HTERT RPE-1 (cell line): ENCODE data around the gene NYAP1.
"Not testable (repeated sequence)": the region's sequence is repeated elsewhere in the genome, so short reads cannot be mapped to it uniquely, and the experiment has no call there.

Source experiments
- in situ Hi-C: fragments of 300-500 bp; cut with MboI; formaldehyde crosslinking; loops from 4 replicates; pipeline ENCODE4 v1.14.3; 2020; ENCODE audit warnings: low sequenced_read_pairs

NYAP1 gene

DNA sequence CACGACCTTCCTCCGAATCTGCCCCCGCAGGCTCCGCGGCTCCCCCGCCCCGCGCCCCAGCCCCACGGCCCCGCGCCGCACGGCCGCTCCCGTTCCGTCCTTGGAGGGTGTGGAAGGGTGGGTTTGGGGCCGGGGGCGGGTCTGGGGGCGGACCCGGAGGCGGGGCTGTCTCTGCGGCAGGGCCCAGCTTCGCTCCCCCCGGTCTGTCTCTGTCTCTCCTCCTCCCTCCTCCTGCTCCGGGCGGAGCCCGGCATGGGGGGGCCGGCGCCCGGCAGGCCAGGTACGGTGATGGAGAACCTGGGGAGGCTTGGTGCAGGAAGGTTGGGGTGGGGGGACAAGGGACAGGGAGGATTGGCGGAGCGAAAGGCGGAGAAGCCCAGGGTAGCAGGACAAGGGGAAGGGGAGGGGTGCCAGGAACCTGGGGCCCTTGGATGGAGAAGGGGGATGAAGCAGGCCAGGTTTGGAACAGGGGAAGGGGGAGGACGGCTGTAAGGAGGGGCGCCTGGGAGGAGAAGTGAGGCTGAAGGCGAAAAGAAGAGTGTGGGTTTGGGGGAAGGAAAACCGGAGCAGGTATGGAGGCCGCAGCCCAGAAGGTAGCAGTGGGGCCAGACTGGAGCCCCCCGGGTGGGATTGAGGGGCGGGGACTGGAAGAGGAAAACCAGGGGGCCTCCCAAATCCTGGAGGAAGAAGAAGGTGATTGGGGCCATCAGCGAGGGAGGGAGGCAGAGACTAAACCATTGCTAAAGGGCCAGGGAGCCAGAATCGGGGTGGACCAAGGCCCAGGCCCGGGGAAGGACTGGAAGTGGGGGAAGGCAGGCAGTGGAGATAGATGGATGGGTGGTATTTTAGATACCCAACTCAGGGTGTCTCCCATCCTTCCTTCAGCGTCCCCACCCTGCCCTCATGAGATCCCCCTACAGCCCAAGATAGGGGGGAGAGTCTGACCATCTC lies at the start of gene NYAP1:
Gene NYAP1, plus strand, starts transcription at position 206 of the 951 bp plus-strand sequence. CDS start 1,385 bp downstream, outside the sequence.
- in situ Hi-C loops = no loop called here

DNA sequence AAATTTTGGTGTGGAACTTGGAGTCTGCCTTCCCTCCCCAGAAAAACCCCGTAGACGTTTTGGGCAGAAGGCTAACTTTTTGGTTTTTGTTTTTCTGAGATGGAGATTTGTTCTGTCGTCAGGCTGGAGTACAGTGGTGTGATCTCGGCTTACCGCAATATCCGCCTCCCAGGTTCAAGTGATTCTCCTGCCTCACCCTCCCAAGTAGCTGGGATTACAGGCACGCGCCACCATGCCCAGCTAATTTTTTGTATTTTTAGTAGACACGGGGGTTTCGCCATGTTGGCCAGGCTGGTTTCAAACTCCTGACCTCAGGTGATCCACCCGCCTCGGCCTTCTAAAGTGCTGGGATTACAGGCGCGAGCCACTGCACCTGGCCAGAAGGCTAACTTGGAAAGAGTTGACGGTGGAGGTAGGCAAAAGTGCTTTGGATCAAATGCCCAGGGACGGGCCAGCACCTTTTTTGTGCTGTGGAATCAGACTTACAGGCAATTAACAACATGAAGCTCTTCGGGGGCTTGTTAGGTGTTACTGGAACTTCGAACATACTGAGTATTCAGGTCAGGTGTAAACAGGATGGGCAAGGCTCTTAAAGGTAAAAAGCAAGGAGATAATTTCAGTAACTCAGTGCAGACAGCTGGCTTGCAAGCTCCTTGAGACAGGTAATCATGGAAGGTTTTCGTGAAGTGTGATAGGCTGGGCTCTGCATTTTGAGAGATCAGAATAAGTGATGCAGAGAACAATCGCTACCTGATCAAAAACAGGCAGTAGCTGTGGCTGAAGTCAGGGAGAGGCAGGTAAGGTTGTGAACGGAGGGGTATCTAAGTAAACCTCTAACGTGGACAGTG lies 49.2 kb upstream of the NYAP1 start:
- in situ Hi-C loops = no loop called here

DNA sequence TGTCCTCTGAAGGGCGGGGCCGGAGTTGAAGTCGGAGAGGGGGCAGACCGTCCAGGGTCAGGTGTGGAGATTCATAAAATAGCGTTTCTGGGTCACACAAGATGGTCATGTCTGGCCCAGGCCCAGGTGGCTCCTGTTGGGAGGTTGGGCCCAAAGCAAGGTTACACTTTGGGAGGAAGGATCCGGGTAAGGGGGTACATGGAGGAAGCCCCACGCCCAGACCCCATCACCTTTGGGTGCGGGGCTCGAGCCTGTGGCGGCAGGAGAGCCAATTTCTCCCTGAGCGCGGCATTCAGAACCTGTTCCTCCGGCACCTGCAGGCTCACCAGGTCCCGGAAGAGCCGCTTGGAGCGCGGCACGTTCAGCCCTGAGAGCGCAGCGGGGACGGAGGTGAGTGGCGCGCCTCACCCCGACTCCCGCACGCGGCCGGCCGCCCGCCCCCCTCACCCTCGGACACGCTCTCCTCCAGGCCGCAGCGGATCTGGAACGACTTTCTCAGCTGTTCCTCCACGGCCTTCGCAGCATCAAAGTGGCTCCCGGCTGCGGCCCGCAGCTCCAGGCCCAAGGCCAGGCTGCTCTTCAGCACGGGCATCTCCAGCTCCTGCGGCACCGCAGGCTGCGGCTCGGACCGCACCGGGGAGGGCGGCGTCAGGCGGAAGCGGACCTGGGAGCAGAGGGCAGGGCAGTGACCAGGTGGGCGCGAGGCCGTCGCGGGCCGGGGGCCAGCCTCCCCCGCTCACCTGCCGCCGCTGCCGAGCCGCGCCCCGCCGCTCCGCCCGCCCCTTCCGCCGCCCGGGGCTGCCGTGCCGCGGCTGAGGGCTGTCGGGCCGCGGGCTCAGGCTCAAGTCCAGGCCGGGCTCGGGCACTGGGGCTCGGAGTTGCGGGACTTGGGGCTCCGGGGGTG lies 48.1 kb upstream of the NYAP1 start:
- in situ Hi-C loops = no loop called here

DNA sequence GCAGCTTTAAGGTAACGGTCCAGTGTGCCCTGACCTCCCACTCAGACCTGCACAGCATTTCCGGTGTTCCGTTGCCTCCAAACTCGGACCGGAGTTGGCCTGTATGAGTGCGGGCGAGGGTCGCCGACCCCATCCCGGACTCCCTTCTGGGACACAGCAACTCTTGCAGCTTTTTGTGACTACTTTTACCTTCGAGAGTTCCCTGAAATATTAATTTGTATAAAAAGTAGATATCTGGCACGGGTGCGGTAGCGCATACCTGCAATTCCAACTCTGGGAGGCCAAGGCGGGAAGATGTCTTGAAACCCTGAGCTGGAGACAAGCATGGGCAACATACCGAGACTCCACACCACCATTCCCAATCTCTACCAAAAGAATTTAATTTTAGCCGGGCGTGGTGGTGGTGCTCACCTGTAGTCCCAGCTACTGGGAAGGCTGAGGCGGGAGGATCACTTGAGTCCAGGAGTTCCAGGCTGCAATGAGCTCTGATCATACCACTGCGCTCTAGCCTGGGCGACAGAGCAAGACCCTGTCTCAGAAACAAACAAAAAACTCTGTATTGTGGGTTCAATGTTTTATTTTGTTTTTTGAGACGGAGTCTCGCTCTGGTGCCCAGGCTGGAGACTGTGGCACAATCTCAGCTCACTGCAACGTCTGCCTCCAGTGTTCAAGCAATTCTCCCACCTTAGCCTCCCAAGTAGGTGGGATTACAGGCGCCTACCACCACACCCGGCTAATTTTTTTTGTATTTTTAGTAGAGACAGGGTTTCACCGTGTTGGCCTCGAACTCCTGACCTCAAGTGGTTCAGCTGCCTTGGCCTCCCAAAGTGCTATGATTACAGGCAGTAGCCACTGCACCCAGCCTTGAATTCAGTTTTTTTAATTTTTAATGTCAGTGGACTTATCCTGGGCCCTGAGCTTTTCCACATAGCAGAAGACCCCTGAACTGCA lies 46.3 kb upstream of the NYAP1 start:
- in situ Hi-C loops = no loop called here

DNA sequence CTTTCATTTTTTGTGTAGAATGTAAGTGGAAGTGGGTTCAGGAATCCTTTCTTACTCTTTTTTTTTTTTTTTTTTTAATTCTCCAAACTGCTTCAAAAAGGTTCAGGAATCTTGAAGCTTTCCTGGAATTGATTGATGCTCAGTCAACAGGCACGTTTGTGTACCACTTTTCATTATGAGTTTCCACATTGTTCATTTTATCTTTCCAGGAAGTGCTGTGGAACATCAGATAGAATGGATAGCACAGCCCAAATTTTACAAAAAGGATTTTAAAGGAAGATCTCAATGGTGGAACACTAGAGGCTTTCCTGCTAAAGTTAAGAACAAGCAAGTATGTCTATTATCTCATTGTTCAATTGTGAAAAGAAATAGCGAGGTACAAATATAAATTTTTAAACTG lies 45.6 kb upstream of the NYAP1 start:
- in situ Hi-C loops = no loop called here

DNA sequence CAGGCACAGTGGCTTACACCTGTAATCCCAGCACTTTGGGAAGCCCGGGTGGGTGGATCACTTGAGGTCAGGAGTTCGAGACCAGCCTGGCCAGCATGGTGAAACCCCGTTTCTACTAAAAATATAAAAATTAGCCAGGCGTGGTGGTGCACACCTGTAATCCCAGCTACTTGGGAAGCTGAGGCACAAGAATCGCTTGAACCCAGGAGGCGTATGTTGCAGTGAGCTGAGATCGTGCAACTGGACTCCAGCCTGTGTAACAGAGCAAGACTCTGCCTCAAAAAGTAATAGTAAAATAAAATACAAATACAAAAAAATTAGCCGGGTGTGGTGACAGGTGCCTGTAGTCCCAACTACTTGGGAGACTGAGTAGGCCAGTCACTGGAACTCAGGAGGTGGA lies 45.0 kb upstream of the NYAP1 start:
- in situ Hi-C loops = not testable (repeated sequence)

DNA sequence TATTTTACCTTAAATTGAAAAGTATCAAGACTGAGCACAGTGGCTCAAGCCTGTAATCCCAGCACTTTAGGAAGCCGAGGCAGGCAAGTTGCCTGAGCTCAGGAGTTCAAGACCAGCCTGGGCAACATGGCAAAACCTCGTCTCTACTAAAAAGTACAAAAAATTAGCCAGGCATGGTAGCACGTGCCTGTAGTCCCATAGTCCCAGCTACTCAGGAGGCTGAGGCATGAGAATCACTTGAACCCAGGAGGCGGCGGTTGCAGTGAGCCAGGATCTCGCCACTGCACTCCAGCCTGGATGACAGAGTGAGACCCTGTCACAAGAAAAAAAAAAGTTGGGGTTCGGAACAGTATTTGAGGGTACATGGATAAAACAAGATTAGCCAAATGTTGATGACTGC lies 44.5 kb upstream of the NYAP1 start:
- in situ Hi-C loops = not testable (repeated sequence)

DNA sequence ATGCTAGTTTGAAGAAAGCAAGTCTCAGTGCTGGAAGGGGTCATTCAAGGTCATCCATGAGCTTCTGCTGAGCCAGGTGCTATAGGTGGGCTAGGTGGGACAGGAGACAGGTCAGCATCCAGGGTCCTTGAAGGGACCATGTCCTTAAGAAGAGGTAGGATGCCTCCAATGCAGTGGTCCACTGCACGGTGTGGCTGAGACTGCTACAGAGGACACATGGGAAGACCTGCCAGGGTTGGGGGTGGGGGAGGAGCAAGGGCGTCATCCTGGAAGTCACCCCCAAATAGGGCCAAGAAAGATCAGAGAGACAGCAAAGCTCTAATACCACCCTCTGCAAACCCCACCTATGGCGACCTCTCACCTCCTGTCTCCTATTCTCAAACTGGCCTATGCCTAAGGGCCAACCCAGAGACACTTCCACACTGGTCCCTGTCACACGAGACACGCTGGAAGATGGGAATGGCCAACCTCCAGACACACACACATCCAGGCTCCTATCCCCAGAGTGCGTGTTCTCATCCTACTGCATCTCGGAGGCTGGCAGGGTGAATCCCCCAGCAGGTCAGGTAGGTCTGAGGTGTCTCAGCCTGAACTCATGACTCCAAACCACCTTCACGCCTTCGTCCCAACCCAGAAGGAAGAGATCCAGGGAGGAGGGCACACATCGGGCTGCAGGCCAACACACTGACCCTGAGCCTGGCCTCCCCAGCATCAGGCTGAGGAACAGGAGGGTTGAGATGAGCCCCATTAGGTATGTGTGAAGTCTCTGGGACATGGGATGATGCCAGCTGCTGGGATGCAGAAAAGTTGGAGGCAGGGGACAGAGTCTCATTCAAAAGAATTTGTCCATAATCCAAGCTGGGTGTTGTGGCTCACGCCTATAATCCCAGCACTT lies 41.8 kb upstream of the NYAP1 start:
- in situ Hi-C loops = no loop called here

DNA sequence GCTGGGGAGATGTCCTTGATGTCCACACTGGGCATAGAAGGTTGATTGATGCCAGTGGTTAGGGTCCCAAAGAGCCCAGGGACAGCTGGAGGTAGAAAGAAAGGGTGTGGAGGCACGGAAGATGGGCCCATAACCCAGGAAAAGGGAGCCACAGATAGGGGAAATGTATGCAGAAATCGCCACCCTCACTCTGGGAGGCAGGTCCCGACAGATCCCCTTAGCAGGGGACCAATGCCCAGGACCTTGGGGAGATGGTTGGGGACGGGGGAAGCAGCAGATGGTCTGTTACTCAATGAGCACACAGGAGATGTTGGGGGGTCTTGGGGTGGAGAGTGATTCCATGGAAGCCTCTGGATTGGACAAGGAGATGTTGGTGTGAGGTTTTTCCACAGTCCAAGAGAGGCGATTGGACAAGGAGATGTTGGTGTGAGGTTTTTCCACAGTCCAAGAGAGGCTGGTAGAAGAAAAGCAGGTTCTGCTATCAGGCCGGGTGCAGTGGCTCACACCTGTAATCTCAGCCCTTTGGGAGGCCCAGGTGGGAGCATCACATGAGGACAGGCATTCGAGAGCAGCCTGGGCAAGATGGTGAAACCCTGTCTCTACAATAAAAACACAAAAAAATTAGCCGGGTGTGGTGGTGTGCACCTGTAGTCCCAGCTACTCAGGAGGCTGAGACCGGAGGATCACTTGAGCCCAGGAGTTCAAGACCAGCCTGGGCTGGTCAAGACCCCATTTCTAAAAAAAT lies 40.5 kb upstream of the NYAP1 start:
- in situ Hi-C loops = no loop called here

DNA sequence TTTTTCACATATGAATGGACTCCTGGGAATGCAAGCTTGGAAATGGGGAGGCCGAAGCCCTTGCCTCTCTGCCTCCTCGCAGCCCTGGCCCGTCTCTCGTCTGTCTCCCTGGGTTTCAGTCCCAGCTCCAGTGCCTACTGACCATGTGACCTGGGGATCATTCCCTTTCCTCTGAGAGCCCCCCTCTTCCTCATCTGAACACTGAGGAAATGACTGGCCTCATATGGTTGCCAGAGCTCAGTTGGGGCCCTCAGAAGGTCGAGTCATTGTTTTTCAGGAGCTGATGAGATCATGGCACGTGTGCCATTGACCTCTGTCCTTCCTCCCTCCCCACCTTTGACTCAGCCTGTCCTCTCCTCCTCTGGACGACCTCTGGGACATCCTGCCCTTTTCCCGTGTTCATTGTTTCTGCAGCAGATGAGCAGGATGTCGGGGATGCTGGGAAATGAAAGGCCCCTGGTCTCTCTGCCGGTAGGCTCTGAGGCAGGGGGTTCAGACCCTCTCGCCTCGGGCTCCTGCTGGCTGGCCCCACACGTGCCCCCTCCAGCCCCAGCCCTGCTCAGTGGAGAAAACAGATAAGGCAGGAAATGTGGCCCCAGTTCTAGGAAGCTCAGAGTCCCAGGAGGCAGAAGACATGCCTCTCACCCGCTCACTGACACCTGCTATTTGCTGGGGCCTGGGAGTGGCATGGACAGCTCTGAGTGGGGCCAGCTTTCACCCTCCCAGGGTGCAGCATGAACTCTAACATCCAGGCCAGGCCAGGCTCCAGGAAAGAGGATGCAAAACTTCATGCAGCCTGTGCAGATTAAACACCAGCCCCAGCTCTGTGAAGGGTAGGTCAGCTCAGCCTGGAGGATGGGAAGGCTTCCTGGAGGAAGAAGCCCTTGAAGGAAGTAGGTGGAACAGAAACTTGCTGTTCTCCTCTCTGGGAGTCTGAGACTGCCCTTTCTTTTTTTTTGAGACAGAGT lies 39.1 kb upstream of the NYAP1 start:
- in situ Hi-C loops = no loop called here

DNA sequence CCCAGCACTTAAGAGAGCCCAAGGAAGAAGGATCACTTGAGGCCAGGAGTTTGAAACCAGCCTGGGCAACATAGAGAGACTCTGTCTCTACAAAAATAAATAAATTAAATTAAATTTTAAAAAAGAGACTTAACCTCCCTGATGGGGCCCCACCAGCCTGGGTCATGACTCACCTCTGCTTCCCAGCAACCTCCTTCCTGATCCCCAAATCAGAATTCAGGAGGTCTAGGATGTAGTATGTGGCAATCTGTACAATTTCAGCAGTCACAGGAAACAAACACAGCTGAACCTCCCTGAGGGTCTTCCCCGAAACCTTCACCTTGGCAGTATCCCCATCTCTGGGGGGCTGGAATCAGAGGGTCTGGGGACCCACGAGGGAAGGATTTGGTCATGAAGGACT lies 37.7 kb upstream of the NYAP1 start:
- in situ Hi-C loops = no loop called here

DNA sequence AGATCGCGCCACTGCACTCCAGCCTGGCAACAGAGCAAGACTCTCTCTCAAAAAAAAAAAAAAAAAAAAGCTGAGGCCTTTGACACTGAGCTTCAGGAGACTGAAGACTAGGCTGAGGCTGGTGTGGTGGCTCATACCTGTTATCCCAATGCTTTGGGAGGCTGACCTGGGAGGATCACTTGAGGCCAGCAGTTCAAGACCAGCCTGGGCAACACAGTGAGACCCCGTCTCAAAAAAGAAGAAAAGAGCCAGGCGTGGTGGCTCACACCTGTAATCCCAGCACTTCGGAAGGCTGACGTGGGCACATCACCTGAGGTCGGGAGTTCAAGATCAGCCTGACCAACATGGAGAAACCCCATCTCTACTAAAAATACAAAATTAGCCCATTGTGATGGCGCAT lies 36.4 kb upstream of the NYAP1 start:
- in situ Hi-C loops = not testable (repeated sequence)

DNA sequence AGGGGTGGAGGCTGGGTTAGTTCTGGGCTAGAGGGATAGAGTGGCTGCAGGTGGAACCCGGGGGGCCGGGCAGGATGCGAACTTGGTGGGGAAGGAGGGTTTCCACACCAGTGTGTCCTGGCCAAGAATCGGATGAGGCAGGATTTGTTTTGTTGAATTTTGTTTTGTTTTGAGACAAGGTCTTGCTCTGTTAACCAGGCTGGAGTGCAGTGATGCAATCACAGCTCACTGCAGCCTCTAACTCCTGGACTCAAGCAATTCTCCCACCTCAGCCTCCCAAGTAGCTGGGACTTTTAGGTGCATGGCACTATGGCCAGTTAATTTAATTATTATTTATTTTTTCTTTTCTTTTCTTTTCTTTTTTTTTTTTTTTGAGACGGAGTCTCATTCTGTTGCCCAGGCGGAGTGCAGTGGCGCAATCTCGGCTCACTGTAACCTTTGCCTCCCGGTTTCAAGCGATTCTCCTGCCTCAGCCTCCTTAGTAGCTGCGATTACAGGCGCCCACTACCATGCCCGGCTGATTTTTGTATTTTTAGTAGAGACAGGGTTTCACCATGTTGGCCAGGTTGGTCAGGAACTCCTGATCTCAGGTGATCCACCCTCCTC lies 34.4 kb upstream of the NYAP1 start:
- in situ Hi-C loops = no loop called here

DNA sequence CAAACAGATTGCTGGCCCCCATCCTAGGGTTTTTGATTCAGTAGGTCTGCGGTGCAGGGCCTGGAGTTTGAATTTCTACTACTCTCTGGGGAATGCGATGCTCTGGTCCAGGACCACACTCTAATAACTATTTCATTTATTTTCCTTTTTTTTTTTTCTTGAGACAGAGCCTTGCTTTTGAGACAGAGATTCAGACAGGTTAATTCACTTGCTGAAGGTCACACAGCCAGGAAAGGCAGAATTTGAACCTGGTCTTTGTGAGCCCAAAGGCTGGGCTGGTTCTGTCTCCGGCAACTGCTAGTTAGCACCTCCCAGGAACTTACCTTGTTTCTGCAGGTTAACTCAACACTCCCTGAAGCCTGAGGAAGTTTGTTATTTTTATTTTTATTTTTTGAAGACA lies 31.2 kb upstream of the NYAP1 start:
- in situ Hi-C loops = no loop called here

DNA sequence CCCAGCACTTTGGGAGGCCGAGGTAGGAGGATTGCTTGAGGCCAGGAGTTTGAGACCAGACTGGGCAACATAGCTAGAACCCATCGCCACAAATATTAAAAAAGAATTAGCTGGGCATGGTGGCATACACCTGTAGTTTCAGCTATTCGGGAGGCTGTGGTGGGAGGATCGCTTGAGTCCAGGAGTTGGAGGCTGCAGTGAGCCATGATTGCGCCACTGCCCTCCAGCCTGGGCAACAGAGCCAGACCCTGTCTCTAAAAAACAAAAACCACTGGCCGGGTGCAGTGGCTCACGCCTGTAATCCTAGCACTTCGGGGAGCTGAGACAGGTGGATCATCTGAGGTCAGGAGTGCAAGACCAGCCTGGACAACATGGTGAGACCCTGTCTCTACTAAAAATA lies 29.9 kb upstream of the NYAP1 start:
- in situ Hi-C loops = not testable (repeated sequence)

DNA sequence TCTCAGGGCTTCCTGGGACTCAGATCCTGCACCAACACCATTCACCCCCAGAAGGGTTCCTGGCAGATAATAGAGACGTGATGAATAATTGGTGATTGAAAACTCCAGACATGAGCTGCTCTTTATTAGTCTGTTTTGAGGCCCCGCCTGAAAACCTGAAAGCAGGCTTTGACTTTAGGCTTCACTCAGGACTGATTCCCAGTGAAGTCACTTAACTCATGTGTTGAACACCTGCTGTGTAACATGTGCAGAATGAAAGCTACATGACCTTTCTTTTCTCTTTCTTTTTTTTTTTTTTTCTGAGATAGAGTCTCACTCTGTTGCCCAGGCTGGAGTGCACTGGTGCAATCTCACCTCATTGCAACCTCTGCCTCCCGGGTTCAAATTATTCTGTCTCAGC lies 28.5 kb upstream of the NYAP1 start:
- in situ Hi-C loops = no loop called here
